GM12891 (cell line): ENCODE results near the gene DPEP3. TPM values are rescaled to one million over a fixed set of nuclear protein-coding genes. Genes with fewer than 3 reads are reported as not detected.
A peak's percentile ranks its signal among the peaks of the same experiment; 100 is the strongest.
"Not testable (repeated sequence)": the region's sequence is repeated elsewhere in the genome, so short reads cannot be mapped to it uniquely, and the experiment has no call there.

Experiments
- DNase-seq: peaks from one replicate; pipeline ENCODE4 v3.0.0; 2011; ENCODE audit warnings: low spot score; ENCODE audit not compliant: insufficient read length
- FAIRE-seq: peaks from 2 replicates; lab custom pipeline; 2011; peaks lifted over from hg19 to GRCh38; lab: Jason Lieb, UNC
- PAX5 ChIP-seq: IDR thresholded peaks from 2 replicates; pipeline ENCODE4 v1.6.1; 2011; ENCODE audit warnings: low read length, moderate library complexity, mild to moderate bottlenecking; ENCODE audit not compliant: insufficient read depth, severe bottlenecking
- POLR2A ChIP-seq: IDR thresholded peaks from 2 replicates; pipeline ENCODE4 v1.6.1; 2011; ENCODE audit warnings: low read depth, low read length, control low read depth
- POLR2AphosphoS5 ChIP-seq: IDR thresholded peaks from 2 replicates; pipeline ENCODE4 v1.6.1; 2011; ENCODE audit warnings: low read depth, low read length, control low read depth
- POU2F2 ChIP-seq: IDR thresholded peaks from 2 replicates; pipeline ENCODE4 v1.6.1; 2011; ENCODE audit warnings: low read depth, mild to moderate bottlenecking, control low read depth, low read length, moderate library complexity
- SPI1 ChIP-seq: IDR thresholded peaks from 2 replicates; pipeline ENCODE4 v1.6.1; 2011; ENCODE audit warnings: low read depth, low read length, control low read depth
- TAF1 ChIP-seq: IDR thresholded peaks from 2 replicates; pipeline ENCODE4 v1.6.1; 2011; ENCODE audit warnings: low read depth, low read length, control low read depth
- polyA plus RNA-seq: library from polyadenylated mRNA; unstranded; fragments of >200 nt; gene quantifications from one replicate; pipeline ENCODE4 v1.2.1, GENCODE V29; 2012; ENCODE audit warnings: low read depth, missing spikeins, inconsistent platforms; ENCODE audit not compliant: missing spikeins

Gene DPEP3
- 0.04 TPM for polyA plus RNA-seq

- TF ChIP-seq TAF1 (no peak), POLR2A (no peak), SPI1 (no peak), POLR2AphosphoS5 (no peak), PAX5 (no peak), POU2F2 (no peak)
- no peak for FAIRE-seq
- DNase-seq, result no peak
These were observed at the start of gene DPEP3 for GRCh38 chr16:67979955-67980678. Gene DPEP3, minus strand, starts transcription at chr16:67980499. Its CDS starts 119 bp downstream, at chr16:67980380.

GRCh38 chr16:68028996-68029395 lies 48.7 kb upstream of the DPEP3 start:
- DNase-seq (no peak), FAIRE-seq (no peak)

GRCh38 chr16:68022728-68023537 lies 42.6 kb upstream of the DPEP3 start, which contains the start of the genes DDX28 and DUS2:
Gene DDX28, minus strand, starts transcription at chr16:68023232. Its CDS starts 30 bp downstream, at chr16:68023202.
Gene DUS2, plus strand, starts transcription at chr16:68023284. Its CDS starts 14,740 bp downstream, at chr16:68038024.
- FAIRE-seq (peak; percentile 93), DNase-seq (peak; percentile 85)
- TF ChIP-seq POU2F2 (0 out of 2 replicates have a peak, but pooled peaks have one; percentile 24), POLR2AphosphoS5 (peak; percentile 86), TAF1 (peak; percentile 93), SPI1 (no peak), PAX5 (no peak), POLR2A (peak; percentile 84)

More at GRCh38 chr16:68028996-68029395, 48.7 kb upstream of the DPEP3 start:
- no peak for TF ChIP-seq POLR2AphosphoS5
- TF ChIP-seq POLR2A, result no peak
- no peak for TF ChIP-seq PAX5
- no peak for TF ChIP-seq TAF1

- DNase-seq, result no peak
- no peak for FAIRE-seq
- TF ChIP-seq POLR2A (no peak), POU2F2 (no peak), POLR2AphosphoS5 (no peak), PAX5 (no peak), SPI1 (no peak), TAF1 (no peak)
These were observed 42.0 kb upstream of the DPEP3 start for GRCh38 chr16:68022278-68022727.

GRCh38 chr16:68021490-68021889 lies 41.2 kb upstream of the DPEP3 start:
- no peak for TF ChIP-seq SPI1
- TF ChIP-seq POLR2A, result no peak
- TF ChIP-seq POU2F2, result no peak
- TF ChIP-seq PAX5, result no peak
- TF ChIP-seq POLR2AphosphoS5, result no peak
- TF ChIP-seq TAF1, result no peak
- no peak for DNase-seq
- FAIRE-seq, result no peak

- no peak for FAIRE-seq
- no peak for DNase-seq
- TF ChIP-seq POLR2AphosphoS5 (no peak), SPI1 (no peak), PAX5 (no peak)
These were observed 38.9 kb upstream of the DPEP3 start for GRCh38 chr16:68019167-68019680.

GRCh38 chr16:68015681-68016080 lies 35.4 kb upstream of the DPEP3 start, which contains the start of gene DPEP2NB:
Gene DPEP2NB, minus strand, starts transcription at chr16:68015911. Its CDS starts 141 bp downstream, at chr16:68015770.
- FAIRE-seq (no peak), DNase-seq (no peak)
- no peak for TF ChIP-seq POU2F2

GRCh38 chr16:68013440-68013839 lies 33.1 kb upstream of the DPEP3 start:
- no peak for FAIRE-seq
- no peak for TF ChIP-seq POU2F2
- TF ChIP-seq PAX5, result no peak
- TF ChIP-seq POLR2A, result no peak
- no peak for TF ChIP-seq TAF1
- TF ChIP-seq SPI1, result no peak
- no peak for TF ChIP-seq POLR2AphosphoS5
- no peak for DNase-seq

- DNase-seq, FAIRE-seq: not testable (repeated sequence)
These were observed 29.6 kb upstream of the DPEP3 start for GRCh38 chr16:68009872-68010271.

GRCh38 chr16:68009157-68009735 lies 28.9 kb upstream of the DPEP3 start:
- FAIRE-seq, result no peak
- no peak for TF ChIP-seq PAX5
- no peak for TF ChIP-seq POU2F2
- DNase-seq, result no peak
